A673 (cell line): Measurements from ENCODE around the gene C20orf144. TPM values are rescaled to one million over a fixed set of nuclear protein-coding genes. Genes with fewer than 3 reads are reported as not detected.

Experiments
- BruUV-seq: library from RNA; stranded (reverse); fragments of 400-500 nt; replicated peaks from 2 replicates; lab custom pipeline; 2021; lab: Mats Ljungman, UMichigan
- CTCF ChIA-PET: fragments of 300-600 bp; sonication (Branson Sonifier 250); formaldehyde crosslinking; loops from one replicate; lab custom pipeline; 2022; ENCODE audit warnings: antibody characterized with exemption; lab: Charles Lee
- POLR2A ChIA-PET: fragments of 300-600 bp; sonication (Branson Sonifier 250); formaldehyde crosslinking; loops from one replicate; lab custom pipeline; 2022; ENCODE audit warnings: antibody characterized with exemption; ENCODE audit not compliant: low non-redundant PET; lab: Charles Lee
- DNase-seq: peaks from one replicate; pipeline ENCODE4 v3.0.0-alpha.2; 2015; ENCODE audit warnings: low spot score
- H3K27ac ChIP-seq: fragments of 200-600 bp; sonication (generic); 2 replicates; pipeline ENCODE4 v1.5.1; 2016; ENCODE audit warnings: mixed run types, low read depth, mild to moderate bottlenecking, mixed read lengths, antibody characterized with exemption, low read length; ENCODE audit not compliant: poor library complexity, severe bottlenecking
- H3K27me3 ChIP-seq: fragments of 200-600 bp; sonication (generic); replicated peaks from 2 replicates; pipeline ENCODE4 v1.6.1; 2017; ENCODE audit warnings: mixed run types, low read depth, mild to moderate bottlenecking, mixed read lengths, antibody characterized with exemption, low read length; ENCODE audit not compliant: insufficient read depth, poor library complexity
- H3K36me3 ChIP-seq: fragments of 200-600 bp; sonication (generic); 2 replicates; pipeline ENCODE4 v1.6.1; 2016; ENCODE audit warnings: mixed run types, mild to moderate bottlenecking, mixed read lengths, antibody characterized with exemption, low read length; ENCODE audit not compliant: insufficient read depth, poor library complexity, severe bottlenecking
- H3K4me1 ChIP-seq: fragments of 200-600 bp; sonication (generic); 2 replicates; pipeline ENCODE4 v1.6.1; 2017; ENCODE audit warnings: mixed run types, mild to moderate bottlenecking, mixed read lengths, antibody characterized with exemption, low read length; ENCODE audit not compliant: insufficient read depth, poor library complexity, severe bottlenecking
- H3K4me3 ChIP-seq: fragments of 200-600 bp; sonication (generic); 2 replicates; pipeline ENCODE4 v1.5.1; 2016; ENCODE audit warnings: low read depth, mixed run types, mild to moderate bottlenecking, mixed read lengths, low read length; ENCODE audit not compliant: poor library complexity, severe bottlenecking
- H3K9me3 ChIP-seq: fragments of 200-600 bp; sonication (generic); 2 replicates; pipeline ENCODE4 v1.6.1; 2016; ENCODE audit warnings: mixed run types, low read depth, mild to moderate bottlenecking, mixed read lengths, antibody characterized with exemption, low read length; ENCODE audit not compliant: poor library complexity, severe bottlenecking
- EZH2 ChIP-seq: fragments of 200-600 bp; sonication (generic); IDR thresholded peaks from 2 replicates; pipeline ENCODE4 v1.6.1; 2017; ENCODE audit warnings: borderline replicate concordance, low read depth, mild to moderate bottlenecking, mixed read lengths, antibody characterized with exemption, low read length; ENCODE audit not compliant: poor library complexity, severe bottlenecking
- intact Hi-C: fragments of 100-400 bp; cut with micrococcal nuclease; formaldehyde crosslinking; loops from one replicate; pipeline ENCODE4 v1.10.0; 2022; ENCODE audit not compliant: unreplicated experiment
- total RNA-seq: library from RNA; stranded (reverse); gene quantifications from 2 replicates; pipeline ENCODE4 v1.2.3, GENCODE V29; 2021
- TF ChIP-seq, protein P1 (sequence below): fragments of 300-800, 200-600 bp; sonication (generic); conservative IDR thresholded peaks from 2 replicates; pipeline ENCODE4 v1.5.1; 2017; ENCODE audit warnings: low read depth, mild to moderate bottlenecking, antibody characterized with exemption, low read length, moderate library complexity, mixed read lengths

The C20orf144 gene
- total RNA-seq, 1 experiment from 2014 or later, result 0.13 TPM

DNA sequence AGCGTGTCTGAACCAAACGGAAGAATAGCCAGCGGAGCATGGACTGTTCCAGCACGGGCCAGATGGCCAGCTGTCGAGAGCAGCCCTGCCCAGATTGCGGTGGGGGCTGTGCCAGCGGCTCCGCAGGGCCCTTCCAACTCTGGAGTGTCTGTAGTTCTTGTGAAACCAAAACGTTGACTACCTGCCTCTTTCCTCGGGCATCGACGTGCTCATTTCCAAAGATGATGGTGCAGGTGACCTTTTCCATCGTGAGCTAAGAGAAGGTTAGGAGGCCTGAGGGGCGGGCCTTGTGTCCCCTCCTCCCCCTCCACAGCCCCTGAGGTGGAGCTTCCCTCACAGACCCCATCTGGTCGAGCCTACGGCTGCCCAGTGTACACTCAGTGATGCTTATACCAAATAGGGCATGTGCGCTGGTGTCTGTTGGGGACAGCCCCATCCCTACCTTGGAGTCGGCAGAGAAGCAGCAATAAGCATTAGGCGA, 12.9 kb upstream of the C20orf144 start:
- BruUV-seq, result no TSS peak
- Histone ChIP-seq H3K36me3 (peaks cover 5% of the 10 kb centered on the region), H3K9me3 (no peaks in the 10 kb centered on the region), H3K27ac (no peak overlapping the region), H3K27me3 (no peaks in the 10 kb centered on the region), H3K4me3 (no peak overlapping the region), H3K4me1 (no peaks in the 10 kb centered on the region)
- TF ChIP-seq, protein P1, sequence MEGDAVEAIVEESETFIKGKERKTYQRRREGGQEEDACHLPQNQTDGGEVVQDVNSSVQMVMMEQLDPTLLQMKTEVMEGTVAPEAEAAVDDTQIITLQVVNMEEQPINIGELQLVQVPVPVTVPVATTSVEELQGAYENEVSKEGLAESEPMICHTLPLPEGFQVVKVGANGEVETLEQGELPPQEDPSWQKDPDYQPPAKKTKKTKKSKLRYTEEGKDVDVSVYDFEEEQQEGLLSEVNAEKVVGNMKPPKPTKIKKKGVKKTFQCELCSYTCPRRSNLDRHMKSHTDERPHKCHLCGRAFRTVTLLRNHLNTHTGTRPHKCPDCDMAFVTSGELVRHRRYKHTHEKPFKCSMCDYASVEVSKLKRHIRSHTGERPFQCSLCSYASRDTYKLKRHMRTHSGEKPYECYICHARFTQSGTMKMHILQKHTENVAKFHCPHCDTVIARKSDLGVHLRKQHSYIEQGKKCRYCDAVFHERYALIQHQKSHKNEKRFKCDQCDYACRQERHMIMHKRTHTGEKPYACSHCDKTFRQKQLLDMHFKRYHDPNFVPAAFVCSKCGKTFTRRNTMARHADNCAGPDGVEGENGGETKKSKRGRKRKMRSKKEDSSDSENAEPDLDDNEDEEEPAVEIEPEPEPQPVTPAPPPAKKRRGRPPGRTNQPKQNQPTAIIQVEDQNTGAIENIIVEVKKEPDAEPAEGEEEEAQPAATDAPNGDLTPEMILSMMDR, result no peak
- TF ChIP-seq EZH2, result no peak
- CTCF ChIA-PET, result interaction anchor here (0.6 to 0.7 kb wide), 2 partner anchors 133 to 192 kb away, joined by 4 read pairs; no protein-coding TSS in a partner anchor
- intact Hi-C loops, result no loop called here
- POLR2A ChIA-PET, result no interaction called here
- DNase-seq, result no peak

GRCh38 chr20:33650111-33650752, 11.9 kb upstream of the C20orf144 start:
- DNase-seq, result no peak
- no peak overlapping the region for H3K27ac ChIP-seq

DNA sequence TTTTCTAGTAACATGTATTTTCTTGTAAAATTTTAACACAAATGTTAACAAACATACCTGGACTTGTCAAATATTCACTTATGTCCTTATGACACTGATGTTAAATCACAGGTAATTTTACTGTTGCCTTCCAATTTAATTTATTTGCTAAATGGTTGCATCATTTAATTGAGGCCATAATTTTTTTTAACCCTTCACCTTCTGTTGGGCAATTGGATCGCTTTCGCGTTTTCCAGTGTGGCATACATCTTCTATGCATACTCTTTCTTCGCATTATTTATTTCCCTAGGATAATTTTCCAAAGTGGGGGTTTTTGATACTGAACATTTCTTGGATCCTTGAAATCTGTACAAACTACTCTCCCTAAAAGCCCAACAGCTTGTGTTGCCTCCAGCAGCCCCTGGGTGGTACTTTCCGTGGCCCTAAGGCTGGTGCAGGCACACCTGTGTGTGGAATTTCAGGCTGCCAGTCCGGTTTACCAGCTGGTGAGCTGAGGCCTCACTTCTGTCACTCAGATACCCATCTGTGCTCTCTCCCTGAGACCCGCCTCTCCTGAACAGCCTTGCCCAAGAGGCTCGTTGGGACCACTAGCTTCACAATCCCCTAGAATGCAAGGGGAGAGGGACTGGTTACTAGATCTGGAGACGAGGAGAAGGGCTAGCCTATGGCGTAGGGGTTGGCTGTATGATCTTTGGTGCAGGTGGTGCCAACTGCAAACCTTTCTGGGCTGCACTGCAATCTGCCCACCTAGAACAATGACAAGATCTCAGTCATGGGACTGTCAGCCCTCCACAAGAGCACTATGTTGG, 11.2 kb upstream of the C20orf144 start:
- no peaks in the 10 kb centered on the region for H3K4me1 ChIP-seq
- no peak overlapping the region for H3K4me3 ChIP-seq
- H3K27me3 ChIP-seq, result no peaks in the 10 kb centered on the region
- H3K9me3 ChIP-seq, result no peaks in the 10 kb centered on the region
- DNase-seq, result no peak
- TF ChIP-seq EZH2, result no peak
- TF ChIP-seq, protein P1, result no peak
- H3K36me3 ChIP-seq, result no peaks in the 10 kb centered on the region
- no TSS peak for BruUV-seq
- ChIA-PET CTCF (no interaction called here), POLR2A (no interaction called here)
- intact Hi-C loops, result no loop called here
- H3K27ac ChIP-seq, result no peak overlapping the region

More at GRCh38 chr20:33650111-33650752, 11.9 kb upstream of the C20orf144 start:
- Histone ChIP-seq H3K9me3 (no peaks in the 10 kb centered on the region), H3K4me1 (no peaks in the 10 kb centered on the region), H3K27me3 (no peaks in the 10 kb centered on the region), H3K4me3 (no peak overlapping the region), H3K36me3 (peaks cover 5% of the 10 kb centered on the region)
- intact Hi-C loops, result no loop called here
- ChIA-PET POLR2A (no interaction called here), CTCF (no interaction called here)
- no peak for TF ChIP-seq EZH2
- TF ChIP-seq, protein P1, result no peak
- BruUV-seq, result no TSS peak
